OCI-LY7 (cell line): ENCODE measurements around the gene KLF8. TPM values are rescaled to one million over a fixed set of nuclear protein-coding genes. Genes with fewer than 3 reads are reported as not detected.
"Not testable (repeated sequence)": the region's sequence is repeated elsewhere in the genome, so short reads cannot be mapped to it uniquely, and the experiment has no call there.

ENCODE experiments used
- Bru-seq: library from RNA; stranded (reverse); fragments of 400-500 nt; gene quantifications from one replicate; lab custom pipeline; 2021; lab: Mats Ljungman, UMichigan
- BruChase-seq, 2 experiments: library from RNA; stranded (reverse); fragments of 400-500 nt; gene quantifications; one replicate each; lab custom pipeline; 2021; lab: Mats Ljungman, UMichigan
- BruUV-seq: library from RNA; stranded (reverse); fragments of 400-500 nt; replicated peaks from 2 replicates; lab custom pipeline; 2021; lab: Mats Ljungman, UMichigan
- CTCF ChIA-PET: fragments of 300-600 bp; sonication (Branson Sonifier 250); formaldehyde crosslinking; loops from one replicate; lab custom pipeline; 2022; ENCODE audit warnings: antibody characterized with exemption; ENCODE audit not compliant: unreplicated experiment; lab: Charles Lee
- POLR2A ChIA-PET: fragments of 300-600 bp; sonication (Branson Sonifier 250); formaldehyde crosslinking; loops from one replicate; lab custom pipeline; 2022; ENCODE audit warnings: antibody characterized with exemption; lab: Charles Lee
- DNase-seq: peaks from one replicate; pipeline ENCODE4 v3.0.0-alpha.2; 2015; ENCODE audit warnings: low spot score
- H2AFZ ChIP-seq: fragments of 200-600 bp; sonication (generic), shearing (Covaris generic); 2 replicates; pipeline ENCODE4 v1.6.1; 2014; ENCODE audit warnings: mild to moderate bottlenecking, antibody characterized with exemption, low read length, moderate library complexity
- H3K27ac ChIP-seq: fragments of 200-600 bp; sonication (generic); 2 replicates; pipeline ENCODE4 v1.5.1; 2014; ENCODE audit warnings: mixed run types, low read depth, mild to moderate bottlenecking, moderate library complexity, low read length, inconsistent platforms; ENCODE audit not compliant: poor library complexity, severe bottlenecking
- H3K36me3 ChIP-seq: fragments of 200-600 bp; sonication (generic); 2 replicates; pipeline ENCODE4 v1.6.1; 2014; ENCODE audit warnings: mild to moderate bottlenecking, antibody characterized with exemption, low read length, moderate library complexity, mixed read lengths; ENCODE audit not compliant: insufficient read depth
- H3K4me1 ChIP-seq: fragments of 200-600 bp; sonication (generic); 2 replicates; pipeline ENCODE4 v1.5.1; 2014; ENCODE audit warnings: mild to moderate bottlenecking, low read length; ENCODE audit not compliant: insufficient read depth, poor library complexity, severe bottlenecking
- H3K4me2 ChIP-seq: fragments of 200-600 bp; sonication (generic); 2 replicates; pipeline ENCODE4 v1.6.1; 2014; ENCODE audit warnings: mild to moderate bottlenecking, low read length
- H3K4me3 ChIP-seq: fragments of 200-600 bp; sonication (generic); 2 replicates; pipeline ENCODE4 v1.5.1; 2014; ENCODE audit warnings: mild to moderate bottlenecking, low read depth, low read length; ENCODE audit not compliant: poor library complexity, severe bottlenecking
- H3K79me2 ChIP-seq: fragments of 200-600 bp; sonication (generic); 2 replicates; pipeline ENCODE4 v1.6.1; 2016; ENCODE audit warnings: low read depth, mild to moderate bottlenecking, low read length, moderate library complexity, mixed read lengths; ENCODE audit not compliant: insufficient read depth
- H3K9me2 ChIP-seq: fragments of 200-600 bp; sonication (generic); 2 replicates; pipeline ENCODE4 v1.6.1; 2016; ENCODE audit warnings: mild to moderate bottlenecking, low read length, mixed read lengths; ENCODE audit not compliant: insufficient read depth
- H3K9me3 ChIP-seq: fragments of 200-600 bp; sonication (generic); 2 replicates; pipeline ENCODE4 v1.6.1; 2014; ENCODE audit warnings: mild to moderate bottlenecking, mixed run types, low read length, mixed read lengths
- H4K20me1 ChIP-seq: fragments of 200-600 bp; sonication (generic); 2 replicates; pipeline ENCODE4 v1.6.1; 2014; ENCODE audit warnings: mild to moderate bottlenecking, antibody characterized with exemption, low read length, moderate library complexity, mixed read lengths; ENCODE audit not compliant: insufficient read depth
- EZH2phosphoT487 ChIP-seq: fragments of 200-600 bp; sonication (generic); IDR thresholded peaks from 2 replicates; pipeline ENCODE4 v1.6.1; 2018; ENCODE audit warnings: low read depth, borderline replicate concordance, mild to moderate bottlenecking, mixed run types, antibody characterized with exemption, low read length, moderate library complexity, mixed read lengths
- intact Hi-C: fragments of 100-400 bp; cut with micrococcal nuclease; formaldehyde crosslinking; loops from one replicate; pipeline ENCODE4 v1.10.0; 2022; ENCODE audit not compliant: unreplicated experiment
- long read RNA-seq: library from polyadenylated mRNA; stranded (forward); transcript quantifications from one replicate; pipeline ENCODE4 v2.0.0, GENCODE V29; 2022
- total RNA-seq, 2 experiments: library from RNA; depleted of rRNA in 1 of 2; stranded (reverse); fragments of >200 nt in 1 of 2; shearing (Covaris generic) in 1 of 2; gene quantifications; 2 replicates each; pipeline ENCODE4 v1.2.3, GENCODE V29; 2014 to 2022
- TF ChIP-seq, protein P1 (sequence below): fragments of 200-600 bp; sonication (generic); conservative IDR thresholded peaks from 2 replicates; pipeline ENCODE4 v1.5.1; 2014; ENCODE audit warnings: mild to moderate bottlenecking, antibody characterized with exemption, low read length, moderate library complexity, mixed read lengths

KLF8 gene
- total RNA-seq (2014; rRNA removed; shearing (Covaris generic)) (not detected in 2 replicates), total RNA-seq (2022) (not detected in 2 replicates), Bru-seq, nascent RNA (percentile 9 among the genes with signal in this experiment), BruChase-seq, experiment 1, labeled RNA remaining after a 6-hour chase (percentile 7 among the genes with signal in this experiment), BruChase-seq, experiment 2, labeled RNA remaining after a 2-hour chase (percentile 10 among the genes with signal in this experiment)
- long read RNA-seq = 0 reads

DNA sequence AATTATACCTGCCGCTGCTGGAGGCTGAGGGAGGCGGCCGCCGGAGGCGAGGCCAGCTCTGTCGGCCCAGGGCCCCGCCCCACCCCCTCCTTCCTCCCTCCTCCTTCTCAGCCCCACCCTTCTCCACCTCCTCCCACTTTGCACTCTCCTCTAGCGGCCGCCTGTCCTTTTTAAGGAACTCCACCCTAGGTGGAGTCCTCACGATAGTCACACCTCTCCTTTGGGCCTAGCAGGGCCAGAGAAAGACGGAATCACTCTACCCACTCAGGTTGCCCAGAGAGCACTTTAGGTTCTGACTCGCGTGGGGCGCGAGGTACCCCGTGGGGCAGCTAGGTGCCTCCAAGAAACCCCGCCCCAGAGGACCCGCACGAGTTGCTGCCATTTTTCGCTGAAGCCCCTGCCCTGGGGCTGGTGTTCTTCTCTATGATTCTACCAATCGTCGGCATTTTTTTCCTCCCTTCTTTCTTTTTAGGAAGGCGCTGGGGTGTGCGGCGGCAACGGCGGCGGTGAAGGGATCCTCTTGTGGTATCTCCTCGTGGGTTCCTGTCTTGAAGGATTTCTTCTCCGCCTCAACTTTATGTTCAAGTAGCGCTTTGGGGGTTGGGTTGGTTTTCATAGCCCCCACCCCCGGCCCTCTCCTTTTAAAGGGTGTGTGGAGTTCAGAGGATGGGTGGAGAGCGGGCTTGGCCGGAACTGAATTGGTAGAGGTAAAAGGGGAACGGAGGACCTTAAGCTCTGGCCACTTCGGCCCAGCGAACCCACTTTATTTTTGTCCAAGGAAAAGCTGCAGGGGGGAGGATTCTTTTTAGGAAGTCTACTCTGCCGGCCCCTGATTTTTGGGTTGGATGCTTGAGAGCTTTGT, at the start of gene KLF8:
TSS of gene KLF8 (plus strand) at position 136 of the 862 bp plus-strand sequence. CDS start 979 bp downstream, outside the sequence.
- Histone ChIP-seq H3K9me3 (no peaks in the 10 kb centered on the region), H3K36me3 (no peaks in the 10 kb centered on the region), H3K79me2 (no peaks in the 10 kb centered on the region), H3K4me2 (no peak within 1 kb of the TSS), H3K4me1 (no peaks in the 10 kb centered on the region), H3K27ac (no peak within 1 kb of the TSS), H4K20me1 (no peaks in the 10 kb centered on the region), H3K9me2 (no peaks in the 10 kb centered on the region), H2AFZ (no peak within 1 kb of the TSS), H3K4me3 (no peak within 1 kb of the TSS)
- POLR2A ChIA-PET = no interaction called here
- intact Hi-C loops = no loop called here
- no peak for DNase-seq
- TF ChIP-seq EZH2phosphoT487 = no peak
- TF ChIP-seq, protein P1, sequence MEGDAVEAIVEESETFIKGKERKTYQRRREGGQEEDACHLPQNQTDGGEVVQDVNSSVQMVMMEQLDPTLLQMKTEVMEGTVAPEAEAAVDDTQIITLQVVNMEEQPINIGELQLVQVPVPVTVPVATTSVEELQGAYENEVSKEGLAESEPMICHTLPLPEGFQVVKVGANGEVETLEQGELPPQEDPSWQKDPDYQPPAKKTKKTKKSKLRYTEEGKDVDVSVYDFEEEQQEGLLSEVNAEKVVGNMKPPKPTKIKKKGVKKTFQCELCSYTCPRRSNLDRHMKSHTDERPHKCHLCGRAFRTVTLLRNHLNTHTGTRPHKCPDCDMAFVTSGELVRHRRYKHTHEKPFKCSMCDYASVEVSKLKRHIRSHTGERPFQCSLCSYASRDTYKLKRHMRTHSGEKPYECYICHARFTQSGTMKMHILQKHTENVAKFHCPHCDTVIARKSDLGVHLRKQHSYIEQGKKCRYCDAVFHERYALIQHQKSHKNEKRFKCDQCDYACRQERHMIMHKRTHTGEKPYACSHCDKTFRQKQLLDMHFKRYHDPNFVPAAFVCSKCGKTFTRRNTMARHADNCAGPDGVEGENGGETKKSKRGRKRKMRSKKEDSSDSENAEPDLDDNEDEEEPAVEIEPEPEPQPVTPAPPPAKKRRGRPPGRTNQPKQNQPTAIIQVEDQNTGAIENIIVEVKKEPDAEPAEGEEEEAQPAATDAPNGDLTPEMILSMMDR = no peak
- no TSS peak for BruUV-seq
- CTCF ChIA-PET = no interaction called here

DNA sequence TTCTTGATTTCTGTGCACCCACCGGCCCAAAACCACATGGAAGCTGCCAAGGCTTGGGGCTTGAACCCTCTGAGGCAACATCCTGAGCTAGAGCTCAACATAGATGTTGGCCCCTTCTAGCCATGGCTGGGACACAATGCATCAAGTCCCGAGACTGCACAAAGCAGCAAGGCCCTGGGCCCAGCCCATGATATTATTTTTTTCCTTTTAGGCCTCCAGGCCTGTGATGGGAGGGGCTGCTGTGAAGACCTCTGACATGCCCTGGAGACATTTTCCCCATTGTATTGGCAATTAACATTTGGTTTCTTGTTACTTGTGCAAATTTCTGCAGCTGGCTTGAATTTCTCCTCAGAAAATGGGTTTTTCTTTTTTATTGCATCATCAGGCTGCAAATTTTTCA, 25.2 kb upstream of the KLF8 start:
- H3K4me3 ChIP-seq, H3K9me3 ChIP-seq, intact Hi-C loops, H3K4me2 ChIP-seq, H3K4me1 ChIP-seq, H3K36me3 ChIP-seq, H2AFZ ChIP-seq, H3K27ac ChIP-seq, CTCF ChIA-PET, DNase-seq, H3K79me2 ChIP-seq, H4K20me1 ChIP-seq, BruUV-seq, H3K9me2 ChIP-seq, POLR2A ChIA-PET: not testable (repeated sequence)

DNA sequence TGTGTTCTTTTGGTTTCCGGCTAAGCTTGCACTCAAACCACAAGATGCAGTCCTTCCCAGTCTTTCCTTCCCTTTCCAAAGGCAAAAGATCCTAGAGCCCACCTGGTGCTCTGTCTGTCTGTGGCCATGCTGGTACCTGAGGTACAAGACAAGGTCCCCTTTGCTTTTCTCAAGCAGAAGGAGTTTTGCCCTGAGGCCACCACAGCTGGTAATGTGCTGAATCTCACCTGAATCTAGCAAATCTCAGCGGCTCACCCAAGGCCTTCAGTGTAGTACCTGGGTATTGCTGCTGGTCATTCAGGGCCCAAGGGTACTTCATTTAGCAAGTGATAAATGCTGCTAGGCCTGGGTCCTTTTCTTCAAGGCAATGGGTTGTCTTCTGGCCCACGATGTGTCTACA, 20.5 kb upstream of the KLF8 start:
- DNase-seq = no peak
- Histone ChIP-seq H4K20me1 (no peaks in the 10 kb centered on the region), H3K9me3 (no peaks in the 10 kb centered on the region), H3K4me3 (no peak overlapping the region), H2AFZ (no peak overlapping the region), H3K9me2 (no peaks in the 10 kb centered on the region), H3K27ac (no peak overlapping the region), H3K4me1 (no peaks in the 10 kb centered on the region), H3K36me3 (no peaks in the 10 kb centered on the region), H3K4me2 (no peak overlapping the region), H3K79me2 (no peaks in the 10 kb centered on the region)
- intact Hi-C loops = no loop called here
- ChIA-PET CTCF (no interaction called here), POLR2A (no interaction called here)
- TF ChIP-seq, protein P1 = no peak
- no peak for TF ChIP-seq EZH2phosphoT487
- BruUV-seq = no TSS peak
